ENCODE results near the gene VDR.

VDR gene

DNA sequence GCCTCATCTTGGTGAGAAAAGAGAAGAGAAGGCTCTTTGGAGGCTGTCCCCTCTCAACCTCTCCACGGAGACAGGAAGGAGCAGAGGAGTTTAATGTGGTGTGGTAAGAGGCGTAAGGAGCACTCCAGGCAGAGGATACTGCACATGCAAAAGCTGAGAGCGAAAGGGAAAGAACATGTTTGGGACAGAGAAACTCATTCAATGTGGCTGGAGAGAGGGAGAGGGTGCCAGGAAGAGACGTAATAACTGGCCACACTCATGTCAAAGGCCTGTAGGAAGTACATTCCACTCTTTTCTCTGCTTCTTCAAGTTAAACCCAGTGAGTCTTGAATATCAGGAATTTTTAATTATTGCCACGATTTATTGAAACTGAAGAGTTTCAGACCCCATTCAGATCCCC is 12.0 kb downstream of the VDR start:
- no peak for DNase-seq (ENCODE audit: low spot score)

DNA sequence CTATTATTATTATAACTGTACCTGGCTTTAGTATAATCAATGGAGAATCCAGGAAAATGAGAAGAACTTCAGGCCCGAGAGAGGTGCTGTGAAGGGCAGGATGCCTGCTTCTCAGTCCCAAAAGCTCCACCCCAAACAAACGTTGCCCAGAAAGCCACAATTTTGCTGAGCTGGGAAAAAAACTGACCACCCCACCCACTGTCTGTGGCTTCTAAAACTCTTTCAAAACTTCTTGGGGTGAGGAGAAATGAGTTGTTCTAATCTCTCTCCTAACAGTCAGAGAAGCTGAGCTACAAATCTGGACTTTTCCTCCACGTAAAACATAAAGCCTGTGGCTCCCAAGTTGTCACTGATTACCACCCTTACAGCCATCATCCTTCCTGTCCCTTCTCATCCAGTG is 13.4 kb downstream of the VDR start:
- DNase-seq (ENCODE audit: low spot score), result no peak

GRCh38 chr12:47889040-47889439 is 15.8 kb downstream of the VDR start:
- no peak for DNase-seq (ENCODE audit: low spot score)

DNA sequence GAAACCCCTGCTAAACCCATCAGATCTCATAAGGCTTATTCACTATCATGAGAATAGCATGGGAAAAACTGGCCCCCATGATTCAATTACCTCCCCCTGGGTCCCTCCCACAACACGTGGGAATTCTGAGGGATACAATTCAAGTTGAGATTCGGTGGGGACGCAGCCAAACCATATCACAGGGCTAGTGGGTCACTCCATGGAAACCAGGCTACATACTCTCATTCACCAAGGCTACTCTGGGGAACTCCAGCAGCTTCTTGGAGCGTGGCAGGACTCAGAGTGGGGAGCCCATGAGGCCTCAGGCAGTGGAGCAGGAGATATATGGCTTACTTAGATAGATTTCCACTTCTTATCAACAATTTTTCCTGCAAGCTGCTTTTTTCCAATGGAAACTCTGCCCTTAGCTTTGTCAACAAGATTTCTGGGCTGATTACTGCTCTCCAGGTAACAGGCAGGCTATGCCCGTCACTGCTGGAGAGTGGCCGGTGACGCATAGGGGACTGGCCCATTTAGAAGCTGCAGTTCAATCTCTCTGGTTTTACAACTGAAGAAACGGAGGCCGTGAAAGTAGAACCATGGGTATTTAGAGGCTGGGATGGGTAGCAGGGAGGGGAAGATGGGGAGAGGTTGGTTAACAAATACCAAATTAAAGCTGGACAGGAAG is 16.5 kb downstream of the VDR start:
- no peak for DNase-seq (ENCODE audit: low spot score)

DNA sequence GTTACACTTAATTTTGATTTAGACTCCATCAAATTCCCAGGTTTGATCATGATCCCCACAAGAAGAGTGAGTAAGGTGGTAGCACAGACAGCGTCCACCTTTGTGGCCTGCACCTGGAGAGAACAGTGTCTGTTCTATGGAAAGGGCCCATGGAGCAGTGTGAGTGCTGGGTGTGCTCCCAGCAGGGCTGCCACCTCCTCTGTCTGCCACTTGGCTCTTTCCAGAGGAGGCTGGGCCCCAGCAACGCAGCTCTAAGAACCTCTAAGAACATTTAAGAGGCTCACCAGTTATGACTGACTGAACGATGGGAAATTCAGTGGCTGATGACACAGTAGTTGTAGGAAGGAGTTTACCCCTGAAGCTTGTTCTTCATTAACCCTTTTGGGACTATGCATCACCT is 17.3 kb downstream of the VDR start:
- DNase-seq (ENCODE audit: low spot score), result no peak

GRCh38 chr12:47886510-47887240 is 18.1 kb downstream of the VDR start:
- DNase-seq (ENCODE audit: low spot score), result no peak

GRCh38 chr12:47885566-47885965 is 19.2 kb downstream of the VDR start:
- no peak for DNase-seq (ENCODE audit: low spot score)

- no peak for DNase-seq (ENCODE audit: low spot score)
These were observed 19.7 kb downstream of the VDR start for GRCh38 chr12:47885012-47885501.

GRCh38 chr12:47884501-47884900 is 20.3 kb downstream of the VDR start:
- no peak for DNase-seq (ENCODE audit: low spot score)

- no peak for DNase-seq (ENCODE audit: low spot score)
These were observed 21.1 kb downstream of the VDR start for GRCh38 chr12:47883663-47884195.

DNA sequence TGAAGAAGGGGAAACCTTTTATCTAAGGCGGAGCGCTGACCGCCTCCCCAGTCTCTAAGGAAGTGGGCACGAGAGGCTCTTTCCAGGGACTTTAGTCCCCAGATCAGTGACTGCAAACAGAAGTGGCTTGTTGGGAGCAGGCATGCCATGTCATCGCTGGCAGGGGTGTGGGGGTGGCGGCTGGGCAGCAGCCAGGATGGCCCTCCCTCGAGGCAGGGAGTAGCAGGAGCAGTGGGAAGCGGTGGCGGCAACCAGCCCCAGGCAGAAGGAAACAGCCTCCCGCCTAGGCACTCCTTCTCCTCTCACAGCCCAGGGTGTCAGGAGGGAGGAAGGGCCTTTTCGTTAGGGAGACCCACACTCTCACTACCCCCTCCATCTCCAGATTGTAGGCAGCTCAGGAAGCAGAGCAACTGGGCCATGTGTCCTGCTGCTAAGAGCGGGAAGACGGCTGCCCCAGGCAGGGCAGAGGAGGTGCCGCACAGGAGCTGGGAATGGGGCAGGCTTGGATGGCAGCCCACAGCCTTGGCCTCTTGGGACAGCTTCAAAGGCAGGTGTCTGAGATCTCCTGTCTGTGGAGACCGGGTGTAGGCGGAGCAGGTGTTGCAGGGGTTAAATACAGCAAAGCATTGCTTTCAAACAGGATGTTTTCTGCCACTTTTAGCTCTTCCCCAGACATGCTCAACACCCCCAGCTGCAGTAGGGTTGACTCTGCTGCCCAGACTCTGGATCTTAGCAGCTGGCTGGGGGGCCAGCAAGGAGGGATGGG is 21.8 kb downstream of the VDR start:
- peak; percentile 71 for DNase-seq (ENCODE audit: low spot score)

DNA sequence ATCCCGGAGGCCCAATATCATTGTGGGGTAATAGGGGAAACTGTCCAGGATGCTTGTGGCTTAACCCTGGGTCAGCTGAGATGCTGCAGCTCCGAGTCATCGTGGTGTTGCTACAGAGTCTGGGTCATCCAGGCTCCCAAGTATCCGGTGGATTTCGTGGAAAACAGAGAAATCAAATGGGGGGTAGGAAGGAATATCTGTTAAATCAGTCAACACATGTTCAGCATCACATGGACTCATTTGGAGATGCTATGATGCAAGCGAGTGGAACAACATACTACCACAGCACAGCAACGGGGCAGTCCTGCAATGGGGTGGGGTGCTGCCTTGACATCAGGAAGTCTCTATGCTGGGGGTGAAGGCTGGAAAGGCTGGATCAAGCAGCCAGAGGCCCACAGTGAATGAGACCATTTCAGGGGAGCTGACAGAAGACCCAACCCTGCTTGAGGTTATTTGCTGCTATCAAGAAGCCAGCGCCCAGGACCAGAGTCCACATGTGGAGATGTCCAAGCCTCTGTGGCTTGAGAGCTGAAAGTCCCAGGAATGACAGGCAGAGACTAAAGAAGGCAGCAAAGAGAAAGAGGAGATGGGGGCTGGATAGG is 22.9 kb downstream of the VDR start:
- peak; percentile 41 for DNase-seq (ENCODE audit: low spot score)

DNA sequence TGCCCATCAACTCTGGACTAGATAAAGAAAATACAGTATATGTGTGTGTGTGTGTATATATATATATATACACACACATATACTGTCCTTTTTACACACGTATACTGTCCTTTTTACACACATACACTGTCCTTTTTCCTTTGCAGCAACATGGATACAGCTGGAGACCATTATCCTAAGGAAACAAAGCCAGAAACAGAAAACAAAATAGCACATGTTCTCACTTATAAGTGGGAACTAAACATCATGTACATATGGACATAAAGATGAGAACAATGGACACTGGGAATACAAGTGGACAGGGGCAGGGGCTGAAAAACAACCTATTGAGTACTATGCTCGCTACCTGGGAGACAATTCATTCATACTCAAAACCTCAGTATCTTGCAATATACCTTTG is 23.7 kb downstream of the VDR start:
- no peak for DNase-seq (ENCODE audit: low spot score)

DNA sequence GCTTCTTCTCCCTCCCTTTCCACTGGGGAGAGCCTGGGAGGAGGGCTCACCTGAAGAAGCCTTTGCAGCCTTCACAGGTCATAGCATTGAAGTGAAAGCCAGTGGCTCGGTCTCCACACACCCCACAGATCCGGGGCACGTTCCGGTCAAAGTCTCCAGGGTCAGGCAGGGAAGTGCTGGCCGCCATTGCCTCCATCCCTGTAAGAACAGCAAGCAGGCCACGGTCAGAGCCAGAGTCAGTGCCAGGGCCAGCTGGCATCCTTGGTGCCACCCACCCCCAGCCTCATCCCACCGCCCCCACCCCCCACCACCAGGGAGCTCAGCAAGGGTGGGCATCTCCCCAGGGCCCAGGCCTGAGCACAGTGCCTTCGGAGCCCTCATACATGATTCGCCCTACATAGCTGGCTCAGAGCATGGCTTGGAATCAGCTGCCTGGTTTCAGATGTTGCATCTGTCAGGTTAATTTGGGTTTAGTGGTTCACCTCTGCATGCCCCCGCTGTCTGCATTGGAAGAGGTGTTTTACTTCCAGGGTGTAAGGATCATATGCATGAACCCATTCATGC is 25.8 kb downstream of the VDR start:
- DNase-seq (ENCODE audit: low spot score), result no peak

- no peak for DNase-seq (ENCODE audit: low spot score)
These were observed 26.4 kb downstream of the VDR start for GRCh38 chr12:47878293-47878917.

DNA sequence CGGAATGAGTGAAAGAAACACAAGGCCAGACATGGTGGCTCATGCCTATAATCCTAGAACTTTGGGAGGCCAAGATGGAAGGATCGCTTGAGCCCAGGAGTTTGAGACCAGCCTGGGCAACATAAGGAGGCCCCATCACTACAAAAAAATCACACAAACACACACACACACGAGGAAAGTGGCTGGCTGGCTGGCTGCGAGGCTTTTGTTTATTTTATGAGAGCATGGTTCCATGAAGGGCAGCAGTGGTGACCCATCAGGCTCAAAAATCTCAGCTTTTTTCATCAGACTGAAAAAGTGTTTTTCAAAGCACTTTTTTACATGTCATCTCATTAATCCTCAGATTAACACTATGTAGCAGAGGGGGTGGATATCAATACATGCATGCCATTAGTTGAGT is 27.7 kb downstream of the VDR start:
- no peak for DNase-seq (ENCODE audit: low spot score)

- DNase-seq (ENCODE audit: low spot score), result peak; percentile 19
These were observed 28.3 kb downstream of the VDR start for GRCh38 chr12:47876440-47876960.

- DNase-seq (ENCODE audit: low spot score), result no peak
These were observed 28.9 kb downstream of the VDR start for GRCh38 chr12:47875746-47876439.

- DNase-seq (ENCODE audit: low spot score), result no peak
These were observed 30.5 kb downstream of the VDR start for GRCh38 chr12:47874316-47874715.

DNA sequence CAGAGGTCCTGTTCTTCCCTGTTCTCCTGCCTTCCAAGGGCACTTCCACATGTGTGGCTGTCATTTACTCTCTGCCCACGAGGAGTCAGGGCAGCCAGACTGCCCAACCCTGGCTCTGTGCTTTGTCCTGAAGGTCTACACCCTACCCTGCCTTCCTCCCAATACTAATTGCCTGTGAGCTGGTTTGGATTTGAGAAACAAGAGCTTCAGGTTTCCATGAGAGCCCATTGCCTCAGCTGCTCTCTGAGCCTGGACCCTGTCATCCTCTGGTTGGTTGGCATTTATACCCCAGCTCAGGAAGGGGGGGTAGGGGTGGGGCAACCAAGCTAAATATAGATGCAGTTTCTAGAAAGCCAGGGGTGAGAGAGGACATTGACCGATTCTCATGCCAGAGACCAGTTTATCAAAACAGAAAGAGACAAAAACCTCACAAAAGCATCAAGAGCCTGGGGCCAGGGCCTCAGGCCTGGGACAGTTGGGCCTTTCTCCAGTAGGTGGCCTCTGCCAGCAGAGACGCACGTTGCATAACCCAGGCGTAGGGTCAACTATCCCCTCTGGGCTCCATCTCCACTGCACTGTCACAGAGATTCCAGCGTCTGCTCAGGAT is 34.5 kb downstream of the VDR start:
- DNase-seq (ENCODE audit: low spot score), result peak; percentile 18

Data from SW480 (cell line).